H1 (cell line): Measurements from ENCODE around the gene SEMA3E. TPM values are rescaled to one million over a fixed set of nuclear protein-coding genes. Genes with fewer than 3 reads are reported as not detected.

Experiments used
- CTCF ChIA-PET: fragments of 300-600 bp; sonication (Branson Sonifier 250); formaldehyde crosslinking; loops from one replicate; lab custom pipeline; 2021; ENCODE audit not compliant: partially characterized antibody; lab: Charles Lee
- POLR2A ChIA-PET: fragments of 300-600 bp; sonication (Branson Sonifier 250); formaldehyde crosslinking; loops from one replicate; lab custom pipeline; 2021; ENCODE audit warnings: inconsistent platforms; ENCODE audit not compliant: partially characterized antibody; lab: Charles Lee
- DNase-seq, 2 experiments: peaks; one replicate each; pipeline versions ENCODE4 v3.0.0 to v3.0.0-alpha.2; 2010 to 2022; ENCODE audit warnings: low spot score in 2 of 2, low read depth in 1 of 2, mixed read lengths in 1 of 2
- FAIRE-seq: peaks from 2 replicates; lab custom pipeline; 2011; peaks lifted over from hg19 to GRCh38; lab: Jason Lieb, UNC
- H2AFZ ChIP-seq: 2 replicates; pipeline ENCODE4 v1.8.1; 2012; ENCODE audit warnings: low read length, inconsistent platforms
- H2AK5ac ChIP-seq: 2 replicates; pipeline ENCODE4 v1.6.1; 2013; ENCODE audit warnings: low read depth, low read length
- H2BK120ac ChIP-seq: replicated peaks from 2 replicates; pipeline ENCODE3; 2013; ENCODE audit warnings: low read depth, low read length, inconsistent platforms
- H2BK12ac ChIP-seq: 2 replicates; pipeline ENCODE4 v1.6.1; 2013; ENCODE audit warnings: low read depth, low read length
- H2BK15ac ChIP-seq: 2 replicates; pipeline ENCODE4 v1.6.1; 2013; ENCODE audit warnings: low read length
- H2BK20ac ChIP-seq: 2 replicates; pipeline ENCODE4 v1.6.1; 2013; ENCODE audit warnings: low read length
- H2BK5ac ChIP-seq: 2 replicates; pipeline ENCODE4 v1.6.1; 2013; ENCODE audit warnings: low read depth, low read length
- H3K14ac ChIP-seq: 2 replicates; pipeline ENCODE4 v1.6.1; 2013; ENCODE audit warnings: inconsistent platforms; ENCODE audit not compliant: insufficient read length
- H3K18ac ChIP-seq: 2 replicates; pipeline ENCODE4 v1.6.1; 2013; ENCODE audit warnings: low read length; ENCODE audit errors: extremely low read depth
- H3K23ac ChIP-seq: 2 replicates; pipeline ENCODE4 v1.6.1; 2013; ENCODE audit warnings: inconsistent platforms; ENCODE audit not compliant: insufficient read length
- H3K23me2 ChIP-seq: 2 replicates; pipeline ENCODE4 v1.6.1; 2013; ENCODE audit warnings: low read depth, low read length
- H3K27ac ChIP-seq: 2 replicates; pipeline ENCODE4 v1.6.1; 2011; ENCODE audit warnings: low read depth, low read length, inconsistent platforms
- H3K27me3 ChIP-seq, 4 experiments: replicated peaks in 1 of 4; 1 replicate in 1 of 4; 2 replicates in 3 of 4; pipeline versions ENCODE4 v1.6.1 to v1.8.1; 2011 to 2013; ENCODE audit warnings: low read length in 3 of 4, mild to moderate bottlenecking in 3 of 4, inconsistent platforms in 2 of 4, mixed read lengths in 2 of 4, moderate library complexity in 1 of 4; ENCODE audit not compliant: control insufficient read depth in 3 of 4, insufficient read depth in 3 of 4; ENCODE audit errors: extremely low read depth in 1 of 4
- H3K36me3 ChIP-seq, 4 experiments: 2 replicates each; pipeline versions ENCODE4 v1.6.1 to v1.8.1; 2011 to 2013; ENCODE audit warnings: mild to moderate bottlenecking in 4 of 4, low read length in 3 of 4, moderate library complexity in 2 of 4, control low read depth in 1 of 4, inconsistent platforms in 1 of 4; ENCODE audit not compliant: insufficient read depth in 4 of 4, control insufficient read depth in 2 of 4
- H3K4ac ChIP-seq: replicated peaks from 2 replicates; pipeline ENCODE3; 2013; ENCODE audit warnings: low read length, low read depth, mixed read lengths, inconsistent platforms; ENCODE audit not compliant: insufficient read length
- H3K4me1 ChIP-seq, 4 experiments: replicated peaks in 1 of 4; 1 replicate in 1 of 4; 2 replicates in 3 of 4; pipeline versions ENCODE4 v1.6.1 to v1.8.1; 2011 to 2013; ENCODE audit warnings: low read length in 3 of 4, inconsistent platforms in 2 of 4, mixed read lengths in 1 of 4; ENCODE audit not compliant: insufficient read depth in 4 of 4, control insufficient read depth in 3 of 4
- H3K4me2 ChIP-seq, 2 experiments: 2 replicates each; pipeline versions ENCODE4 v1.6.1 to v1.8.1; 2011 to 2013; ENCODE audit warnings: low read depth in 2 of 2, low read length in 2 of 2, control low read depth in 1 of 2, inconsistent platforms in 1 of 2, mild to moderate bottlenecking in 1 of 2; ENCODE audit not compliant: insufficient read depth in 1 of 2
- H3K4me3 ChIP-seq, 4 experiments: fragments of 200-600, 300-600 bp in 1 of 4; sonication (generic), shearing (Covaris generic), sonication (Bioruptor Twin) in 1 of 4; 2 replicates each; pipeline versions ENCODE4 v1.5.1 to v1.8.1; 2011 to 2016; ENCODE audit warnings: low read length in 4 of 4, low read depth in 3 of 4, control low read depth in 2 of 4, inconsistent platforms in 2 of 4, mild to moderate bottlenecking in 2 of 4, mixed read lengths in 1 of 4, moderate library complexity in 1 of 4; ENCODE audit not compliant: insufficient read depth in 2 of 4; ENCODE audit errors: extremely low read depth in 1 of 4
- H3K56ac ChIP-seq: replicated peaks from 2 replicates; pipeline ENCODE3; 2013; ENCODE audit warnings: low read depth, mild to moderate bottlenecking, mixed read lengths, low read length, inconsistent platforms; ENCODE audit not compliant: insufficient read length
- H3K79me1 ChIP-seq: 2 replicates; pipeline ENCODE4 v1.6.1; 2013; ENCODE audit warnings: low read depth, low read length, control low read depth
- H3K79me2 ChIP-seq, 2 experiments: 2 replicates each; pipeline versions ENCODE4 v1.6.1 to v1.8.1; 2012 to 2013; ENCODE audit warnings: low read length in 2 of 2, mild to moderate bottlenecking in 2 of 2, inconsistent platforms in 1 of 2; ENCODE audit not compliant: insufficient read depth in 2 of 2, control insufficient read depth in 1 of 2
- H3K9ac ChIP-seq, 4 experiments: replicated peaks in 1 of 4; 1 replicate in 1 of 4; 2 replicates in 3 of 4; pipeline versions ENCODE4 v1.6.1 to v1.8.1; 2011 to 2013; ENCODE audit warnings: low read depth in 3 of 4, low read length in 3 of 4, control low read depth in 2 of 4, mild to moderate bottlenecking in 2 of 4, moderate library complexity in 2 of 4, inconsistent platforms in 1 of 4; ENCODE audit errors: extremely low read depth in 1 of 4
- H3K9me3 ChIP-seq, 2 experiments: 2 replicates each; pipeline versions ENCODE4 v1.6.1 to v1.8.1; 2012 to 2013; ENCODE audit warnings: mild to moderate bottlenecking in 2 of 2, moderate library complexity in 2 of 2, control low read depth in 1 of 2, inconsistent platforms in 1 of 2, low read depth in 1 of 2, low read length in 1 of 2, mixed read lengths in 1 of 2; ENCODE audit not compliant: insufficient read depth in 2 of 2
- H4K20me1 ChIP-seq, 2 experiments: replicated peaks in 1 of 2; 2 replicates each; pipeline versions ENCODE3 to v1.8.1; 2011 to 2013; ENCODE audit warnings: inconsistent platforms in 2 of 2, low read length in 2 of 2, mild to moderate bottlenecking in 1 of 2; ENCODE audit not compliant: insufficient read depth in 2 of 2, control insufficient read depth in 1 of 2
- H4K5ac ChIP-seq: 2 replicates; pipeline ENCODE4 v1.6.1; 2013; ENCODE audit warnings: low read length, low read depth, mixed read lengths, inconsistent platforms; ENCODE audit not compliant: insufficient read length
- H4K8ac ChIP-seq: 2 replicates; pipeline ENCODE4 v1.8.0; 2013; ENCODE audit warnings: mild to moderate bottlenecking, moderate library complexity, low read length, inconsistent platforms; ENCODE audit not compliant: insufficient read depth; ENCODE audit errors: extremely low read depth
- H4K91ac ChIP-seq: replicated peaks from 2 replicates; pipeline ENCODE3; 2013; ENCODE audit warnings: low read length, mixed read lengths, inconsistent platforms; ENCODE audit not compliant: insufficient read length
- ATF2 ChIP-seq: IDR thresholded peaks from 2 replicates; pipeline ENCODE4 v1.6.1; 2012; ENCODE audit warnings: low read length, inconsistent platforms
- ATF3 ChIP-seq: IDR thresholded peaks from 2 replicates; pipeline ENCODE4 v1.6.1; 2011; ENCODE audit warnings: low read depth, mild to moderate bottlenecking, low read length; ENCODE audit not compliant: insufficient read depth
- CBX8 ChIP-seq: fragments of 300-800, 300-1000 bp; sonication (generic); IDR thresholded peaks from 2 replicates; pipeline ENCODE4 v1.7.1; 2016; ENCODE audit warnings: low read depth, low read length, borderline replicate concordance
- EP300 ChIP-seq, 2 experiments: IDR thresholded peaks; 1 replicate in 1 of 2; 2 replicates in 1 of 2; pipeline ENCODE4 v1.6.1; 2011 to 2012; ENCODE audit warnings: low read depth in 2 of 2, low read length in 2 of 2, mild to moderate bottlenecking in 2 of 2, borderline replicate concordance in 1 of 2, inconsistent platforms in 1 of 2, moderate library complexity in 1 of 2
- GTF2F1 ChIP-seq: IDR thresholded peaks from 2 replicates; pipeline ENCODE4 v1.6.1; 2012; ENCODE audit warnings: low read depth, low read length, improper control_type of control experiment, borderline replicate concordance
- TEAD4 ChIP-seq: IDR thresholded peaks from 2 replicates; pipeline ENCODE4 v1.6.1; 2012; ENCODE audit warnings: low read depth, low read length, inconsistent platforms, mixed read lengths
- WGBS, 2 experiments: shearing (Covaris generic) in 1 of 2; methylation state at CpG; one replicate each; pipeline versions ENCODE4 v1.1.6 to v1.1.7; 2013 to 2015; ENCODE audit warnings: low lambda C conversion rate in 2 of 2, mixed read lengths in 2 of 2, inconsistent platforms in 1 of 2, low coverage in 1 of 2, missing lambda C conversion rate in 1 of 2; ENCODE audit not compliant: insufficient replicate concordance in 2 of 2, insufficient coverage in 1 of 2, insufficient read length in 1 of 2; ENCODE audit errors: extremely low coverage in 1 of 2, missing lambda C conversion rate in 1 of 2; 5-methylcytosine and 5-hydroxymethylcytosine counted together
- polyA plus RNA-seq, 7 experiments: library from polyadenylated mRNA; depleted of rRNA in 3 of 7; stranded (reverse) in 5 of 7; unstranded in 2 of 7; fragments of >200 nt in 5 of 7; fragments of 200-250 nt in 2 of 7; gene quantifications; 1 replicate in 5 of 7; 2 replicates in 1 of 7; 4 replicates in 1 of 7; pipeline versions ENCODE4 v1.2.1 to v1.2.3, GENCODE V29; 2011 to 2013; ENCODE audit warnings: missing spikeins in 2 of 7, mixed read lengths in 2 of 7
- total RNA-seq: library from RNA; stranded (reverse); fragmentation: NEBNext Ultra II Directional; extraction: Animal tissue kit (Norgen Biotek cat#: 25700); gene quantifications from 2 replicates; pipeline ENCODE4 v1.2.1, GENCODE V29; 2021

Gene SEMA3E
- total and polyA plus RNA-seq, 2 of the 8 experiments (the other 6 are each of a cell fraction or from before 2014, with no cell fraction given): 0.93 to 0.94 TPM

DNA sequence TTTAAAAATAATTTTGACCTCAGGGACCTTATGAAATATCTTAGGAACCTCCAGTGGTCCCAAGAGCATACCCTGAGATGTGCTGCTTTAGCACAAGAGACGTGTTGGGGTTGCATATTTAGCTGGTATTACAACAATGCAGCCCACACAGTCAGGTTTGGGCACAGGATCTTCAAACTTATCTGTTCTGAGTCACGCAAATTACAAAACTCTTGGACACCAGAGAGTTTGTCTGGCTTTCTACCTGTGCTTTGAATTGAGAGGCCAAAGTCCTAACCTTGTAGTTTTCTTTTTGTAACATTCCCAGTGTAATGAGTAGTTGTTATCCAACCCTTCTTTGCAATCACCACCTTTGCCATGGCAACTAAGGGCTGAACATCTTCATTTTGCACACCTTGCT is 322.7 kb downstream of the SEMA3E start:
- H3K79me1 ChIP-seq: no peaks in the 10 kb centered on the region
- H2AK5ac ChIP-seq: no peak overlapping the region
- H2BK12ac ChIP-seq: no peak overlapping the region
- H4K8ac ChIP-seq: no peak overlapping the region
- H2BK20ac ChIP-seq: no peak overlapping the region
- 91% methylated on average over 2 of the region's 2 CpGs; no CpG with 5 or more reads in 1 of the 2 experiments for WGBS, 2 experiments
- H3K79me2 ChIP-seq: no peaks in the 10 kb centered on the region
- ChIA-PET CTCF (interaction anchor here (0.5 to 1.9 kb wide), 3 partner anchors 23 to 912 kb away, joined by 3 to 5 read pairs (median 4); no protein-coding TSS in a partner anchor), POLR2A (no interaction called here)
- H3K36me3 ChIP-seq: no peaks in the 10 kb centered on the region
- no peak overlapping the region for H3K4me2 ChIP-seq
- no peak overlapping the region for H3K56ac ChIP-seq
- TF ChIP-seq ATF2 (no peak), GTF2F1 (no peak), EP300 (IDR thresholded peaks at IDR 0.05; ENCODE audit: borderline replicate concordance in 1 of 2, low read depth in 2 of 2, low read length in 2 of 2) (no peak), CBX8 (no peak), ATF3 (no peak), TEAD4 (no peak)
- no peak overlapping the region for H2BK15ac ChIP-seq
- no peak overlapping the region for H3K9ac ChIP-seq
- no peak overlapping the region for H2BK5ac ChIP-seq
- H3K4ac ChIP-seq: no peak overlapping the region
- FAIRE-seq: no peak
- no peaks in the 10 kb centered on the region for H3K4me1 ChIP-seq
- DNase-seq: no peak
- no peaks in the 10 kb centered on the region for H4K20me1 ChIP-seq
- H3K9me3 ChIP-seq: no peaks in the 10 kb centered on the region
- H3K18ac ChIP-seq: no peak overlapping the region
- H4K91ac ChIP-seq: no peak overlapping the region
- H4K5ac ChIP-seq: no peak overlapping the region
- H3K27me3 ChIP-seq: no peaks in the 10 kb centered on the region
- no peak overlapping the region for H2BK120ac ChIP-seq
- no peak overlapping the region for H3K27ac ChIP-seq
- no peak overlapping the region for H3K14ac ChIP-seq
- H3K23ac ChIP-seq: no peak overlapping the region
- H2AFZ ChIP-seq: 0 out of 2 replicates have a peak overlapping the region, but pooled peaks have one; percentile 93
- H3K23me2 ChIP-seq: no peaks in the 10 kb centered on the region
- H3K4me3 ChIP-seq: no peak overlapping the region
